Activated CD8-positive, alpha-beta memory T cell treated with anti-CD3 and anti-CD28 coated beads, Interleukin-2, amount 50 U/mL, for 24 hours (primary cell): ENCODE results near the gene DCPS.
A peak's percentile ranks its signal among the peaks of the same experiment; 100 is the strongest.
"Not testable (repeated sequence)": the region's sequence is repeated elsewhere in the genome, so short reads cannot be mapped to it uniquely, and the experiment has no call there.

Source experiments
- DNase-seq: peaks from one replicate; pipeline ENCODE4 v3.0.0-alpha.2; 2020; ENCODE audit errors: extremely low read depth

Gene DCPS

GRCh38 chr11:126303623-126304456, at the start of gene DCPS:
DCPS (plus strand) TSS chr11:126304060; CDS start chr11:126304081, 21 bp downstream.
- DNase-seq = peak; percentile 72

GRCh38 chr11:126254819-126255218, 49.0 kb upstream of the DCPS start:
- no peak for DNase-seq

DNA sequence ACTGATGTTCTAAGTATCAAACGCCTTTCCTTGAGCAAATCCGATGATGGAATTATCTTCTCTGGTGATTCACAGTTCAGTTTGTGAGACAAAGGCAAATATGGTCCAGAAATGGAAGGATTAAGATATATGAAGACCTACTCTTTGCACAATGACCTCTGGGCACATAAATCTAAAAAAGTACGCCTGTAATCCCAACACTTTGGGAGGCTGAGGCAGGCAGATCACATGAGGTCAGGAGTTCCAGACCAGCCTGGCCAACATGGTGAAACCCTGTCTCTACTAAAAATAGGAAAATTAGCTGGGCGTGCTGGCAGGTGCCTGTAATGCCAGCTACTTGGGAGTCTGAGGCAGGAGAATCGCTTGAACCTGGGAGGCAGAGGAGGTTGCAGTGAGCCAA, 48.4 kb upstream of the DCPS start:
- DNase-seq = not testable (repeated sequence)

DNA sequence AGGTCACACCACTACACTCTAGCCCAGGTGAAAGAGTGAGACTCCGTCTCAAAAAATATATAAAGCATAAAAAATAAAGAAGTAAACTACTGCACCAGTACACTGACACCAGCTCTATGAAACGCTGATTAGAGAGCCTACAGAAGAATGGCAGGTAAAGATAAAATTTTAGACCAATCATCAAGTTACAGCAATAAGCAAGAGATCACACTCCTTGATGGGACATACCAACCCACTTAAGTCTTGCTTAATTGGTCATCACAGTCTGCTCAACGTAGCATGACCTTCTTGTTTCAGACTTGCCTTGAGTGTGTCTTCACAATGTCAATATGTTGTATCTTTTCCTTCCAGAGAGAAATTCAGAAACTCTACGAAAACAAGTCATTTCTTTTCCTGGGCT, 47.6 kb upstream of the DCPS start:
- DNase-seq = no peak

DNA sequence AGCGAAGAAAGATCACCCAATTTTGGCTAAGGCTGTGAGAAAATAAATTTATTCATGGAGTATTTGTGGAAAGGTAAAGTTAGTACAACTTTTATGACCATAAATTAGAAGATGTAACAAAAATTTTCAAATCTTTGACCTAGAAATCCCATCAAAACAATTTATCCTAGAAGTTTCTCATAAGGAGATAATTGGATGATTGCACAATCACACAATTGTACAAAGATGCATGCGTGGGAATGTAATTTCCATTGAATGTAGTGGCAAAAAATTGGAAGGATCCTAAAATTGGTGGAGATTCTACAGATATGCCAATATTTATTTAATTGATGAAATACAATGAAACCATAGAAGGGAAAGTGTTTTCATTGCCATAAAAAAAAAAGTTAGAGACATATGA, 46.7 kb upstream of the DCPS start:
- no peak for DNase-seq

DNA sequence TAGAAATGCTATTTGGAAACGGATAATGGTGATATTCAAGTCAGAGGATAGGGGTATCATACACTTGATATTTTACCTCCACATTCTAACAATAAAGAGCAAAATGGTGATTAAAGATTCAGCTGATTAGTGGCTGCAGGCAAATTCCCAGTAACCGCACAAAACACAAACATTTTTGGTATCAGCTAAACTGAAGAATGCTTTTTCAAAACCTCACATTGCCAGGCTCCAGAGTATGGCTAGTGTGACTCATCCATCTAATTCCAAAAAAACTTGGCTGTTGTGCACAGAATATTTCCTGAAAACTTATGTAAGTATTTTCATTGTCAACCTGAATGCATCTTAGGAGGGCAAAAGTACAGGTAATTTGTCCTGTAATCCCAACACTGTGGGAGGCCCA, 46.1 kb upstream of the DCPS start:
- no peak for DNase-seq

DNA sequence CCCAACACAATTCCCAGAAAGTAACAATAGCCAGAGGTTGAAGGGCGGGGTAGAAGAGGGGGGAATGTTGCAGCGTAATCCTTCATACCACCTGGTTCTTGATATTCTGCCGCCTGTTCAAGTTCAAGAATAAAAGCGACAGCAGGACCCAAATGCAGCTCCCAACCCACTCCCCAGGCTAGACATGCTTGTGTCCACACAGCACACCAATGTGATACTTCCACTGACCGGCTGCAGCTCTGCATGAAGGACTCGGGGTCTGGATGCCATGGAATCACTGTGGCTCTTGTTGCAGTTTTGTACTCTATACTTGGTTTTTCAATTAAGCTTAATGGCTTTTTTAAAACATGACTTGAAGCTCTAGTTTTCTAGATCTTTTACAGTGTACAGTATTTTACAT, 41.6 kb upstream of the DCPS start:
- no peak for DNase-seq

DNA sequence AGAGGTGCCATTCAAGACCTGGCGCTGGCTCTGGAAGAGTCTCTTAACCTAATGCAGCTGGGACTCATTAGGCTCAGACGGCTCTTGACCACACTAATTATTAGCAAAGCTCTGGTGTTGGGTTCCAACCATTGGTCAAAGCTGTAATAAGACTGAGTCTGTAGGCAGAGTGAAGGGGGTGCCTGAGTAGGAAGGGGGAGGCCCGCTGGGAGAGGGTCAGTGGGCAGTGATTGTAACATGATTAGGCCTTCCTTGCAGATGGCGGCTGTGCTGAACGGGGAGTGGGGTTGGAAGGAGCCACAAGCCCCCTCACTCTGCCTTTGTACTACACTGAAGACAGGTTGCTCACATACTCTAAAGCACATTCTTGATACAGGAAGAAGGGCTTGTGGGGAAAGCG, 40.4 kb upstream of the DCPS start:
- no peak for DNase-seq

GRCh38 chr11:126265811-126266210, 38.0 kb upstream of the DCPS start:
- no peak for DNase-seq

GRCh38 chr11:126267650-126268049, 36.2 kb upstream of the DCPS start:
- no peak for DNase-seq

GRCh38 chr11:126268361-126268707, 35.5 kb upstream of the DCPS start:
- DNase-seq = no peak

GRCh38 chr11:126268708-126269579, 34.9 kb upstream of the DCPS start, which contains the start of the genes FOXRED1 and SRPRA:
FOXRED1 (plus strand) TSS chr11:126269154; CDS start chr11:126269207, 53 bp downstream.
SRPRA (minus strand) TSS chr11:126268895; CDS start chr11:126268804, 91 bp downstream.
- peak; percentile 98 for DNase-seq

DNA sequence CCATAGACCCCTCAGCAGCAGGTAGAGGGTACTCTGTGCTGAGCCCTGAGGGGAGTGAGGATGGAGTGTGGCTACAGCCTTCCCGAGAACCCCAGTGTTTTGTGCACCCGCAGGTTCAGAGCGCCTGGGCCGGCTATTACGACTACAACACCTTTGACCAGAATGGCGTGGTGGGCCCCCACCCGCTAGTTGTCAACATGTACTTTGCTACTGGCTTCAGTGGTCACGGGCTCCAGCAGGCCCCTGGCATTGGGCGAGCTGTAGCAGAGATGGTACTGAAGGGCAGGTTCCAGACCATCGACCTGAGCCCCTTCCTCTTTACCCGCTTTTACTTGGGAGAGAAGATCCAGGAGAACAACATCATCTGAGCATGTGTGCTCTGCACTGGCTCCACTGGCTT, 26.5 kb upstream of the DCPS start:
- no peak for DNase-seq

- DNase-seq = no peak
Observed at GRCh38 chr11:126277780-126278179, 26.1 kb upstream of the DCPS start.

- no peak for DNase-seq
Observed at GRCh38 chr11:126279191-126279590, 24.7 kb upstream of the DCPS start.

- no peak for DNase-seq
Observed at GRCh38 chr11:126280595-126280994, 23.3 kb upstream of the DCPS start.

GRCh38 chr11:126281245-126281644, 22.6 kb upstream of the DCPS start:
- no peak for DNase-seq

DNA sequence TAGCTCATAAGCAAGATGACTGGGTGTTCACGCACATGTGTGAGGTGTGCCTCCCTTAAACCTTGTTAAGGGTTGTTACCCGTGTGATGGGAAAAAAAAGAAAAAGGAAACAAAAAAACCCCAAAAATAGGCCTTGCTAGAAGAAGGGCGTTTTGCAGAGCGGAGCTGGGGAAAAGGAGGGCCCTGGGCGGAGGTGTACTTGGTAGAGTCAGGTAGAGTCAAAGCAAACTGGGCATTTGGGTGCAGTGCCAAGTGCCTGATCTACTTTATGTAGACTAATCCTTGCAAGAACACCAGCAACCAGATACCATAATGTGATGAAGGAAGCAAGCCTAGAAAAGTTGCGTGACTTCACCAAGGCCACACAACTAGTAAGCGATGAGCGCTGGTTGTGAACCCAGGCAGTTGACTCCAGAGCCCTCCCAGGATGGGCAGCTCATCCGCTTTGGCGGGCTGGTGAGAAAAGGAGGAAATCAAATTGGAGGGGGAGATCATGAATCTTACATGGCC, 22.1 kb upstream of the DCPS start:
- DNase-seq = no peak

- no peak for DNase-seq
Observed at GRCh38 chr11:126282361-126282735, 21.5 kb upstream of the DCPS start.

GRCh38 chr11:126282736-126283591, 20.9 kb upstream of the DCPS start, which contains the start of gene TIRAP:
TIRAP (plus strand) TSS chr11:126283093; CDS start chr11:126290895, 7,802 bp downstream.
- DNase-seq = no peak

DNA sequence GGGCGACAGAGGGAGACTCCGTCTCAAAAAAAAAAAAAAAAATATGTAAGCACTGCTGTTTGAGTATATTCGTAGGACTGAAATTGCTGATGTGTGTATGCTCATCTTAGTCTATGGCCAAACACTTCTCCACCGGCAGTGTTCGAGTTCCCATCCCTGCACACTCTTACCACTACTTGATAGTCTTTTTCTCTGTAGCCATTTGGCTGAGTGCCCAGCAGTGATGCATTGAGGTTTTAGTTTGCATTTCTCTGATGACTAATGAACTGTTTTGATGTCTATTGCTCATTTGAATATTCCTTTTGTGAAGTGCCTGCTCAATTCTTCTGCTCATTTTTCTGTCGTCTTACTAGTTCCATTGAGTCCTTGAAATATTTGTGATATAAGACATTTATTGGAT, 19.0 kb upstream of the DCPS start:
- peak; percentile 73 for DNase-seq

GRCh38 chr11:126288237-126288636, 15.6 kb upstream of the DCPS start:
- DNase-seq = no peak
